ENCODE results near the gene PAEP. TPM values are rescaled to one million over a fixed set of nuclear protein-coding genes. Genes with fewer than 3 reads are reported as not detected.

PAEP gene
- total RNA-seq, 8 experiments from 2014 or later: 0.42 to 9.9 (median 2.1) TPM; not detected in 4

GRCh38 chr9:135589596-135590485, 28.3 kb downstream of the PAEP start:
- WGBS, 10 experiments: 0 to 77% (median 50%) methylated on average over 1 to 11 of the region's 15 CpGs; no CpG with 5 or more reads in 3 of the 10 experiments
- Histone ChIP-seq H3K27ac (no peak overlapping the region), H3K4me1 (replicated peaks in 1 of 2) (no peaks in the 10 kb centered on the region), H3K4me3 (no peak overlapping the region)
- in situ Hi-C loops (cut with MboI; ENCODE audit: low pct_unique_long_range_greater_than_20kb in 2 of 9, low sequenced_read_pairs in 9 of 9, unreplicated experiment in 9 of 9): no loop called here
- ATAC-seq (replicated peaks in 6 of 8): no peak

GRCh38 chr9:135590486-135591079, 29.0 kb downstream of the PAEP start:
- Histone ChIP-seq H3K27ac (no peak overlapping the region), H3K4me1 (replicated peaks in 1 of 2) (no peaks in the 10 kb centered on the region), H3K4me3 (no peak overlapping the region)
- in situ Hi-C loops (cut with MboI; ENCODE audit: low pct_unique_long_range_greater_than_20kb in 2 of 9, low sequenced_read_pairs in 9 of 9, unreplicated experiment in 9 of 9): no loop called here
- 20 to 87% (median 76%) methylated on average over 1 to 8 of the region's 25 CpGs; no CpG with 5 or more reads in 5 of the 10 experiments for WGBS, 10 experiments
- no peak for ATAC-seq (replicated peaks in 6 of 8)

GRCh38 chr9:135591506-135592330, 30.2 kb downstream of the PAEP start:
- Histone ChIP-seq H3K27ac (no peak overlapping the region), H3K4me3 (no peak overlapping the region), H3K4me1 (replicated peaks in 1 of 2) (no peaks in the 10 kb centered on the region)
- WGBS, 10 experiments: 40 to 83% (median 50%) methylated on average over 1 to 4 of the region's 22 CpGs; no CpG with 5 or more reads in 5 of the 10 experiments
- in situ Hi-C loops (cut with MboI; ENCODE audit: low pct_unique_long_range_greater_than_20kb in 2 of 9, low sequenced_read_pairs in 9 of 9, unreplicated experiment in 9 of 9): no loop called here
- no peak for ATAC-seq (replicated peaks in 6 of 8)

GRCh38 chr9:135592331-135592590, 30.7 kb downstream of the PAEP start:
- in situ Hi-C loops (cut with MboI; ENCODE audit: low pct_unique_long_range_greater_than_20kb in 2 of 9, low sequenced_read_pairs in 9 of 9, unreplicated experiment in 9 of 9): no loop called here
- H3K4me3 ChIP-seq: no peak overlapping the region
- no peak overlapping the region for H3K27ac ChIP-seq
- H3K4me1 ChIP-seq (replicated peaks in 1 of 2): no peaks in the 10 kb centered on the region
- WGBS, 10 experiments: 0% methylated on average over 1 of the region's 5 CpGs; no CpG with 5 or more reads in 9 of the 10 experiments
- ATAC-seq (replicated peaks in 6 of 8): no peak

GRCh38 chr9:135592625-135593024, 31.1 kb downstream of the PAEP start:
- Histone ChIP-seq H3K4me1 (replicated peaks in 1 of 2) (no peaks in the 10 kb centered on the region), H3K27ac (no peak overlapping the region), H3K4me3 (no peak overlapping the region)
- no peak for ATAC-seq (replicated peaks in 6 of 8)
- in situ Hi-C loops (cut with MboI; ENCODE audit: low pct_unique_long_range_greater_than_20kb in 2 of 9, low sequenced_read_pairs in 9 of 9, unreplicated experiment in 9 of 9): no loop called here
- no CpG with 5 or more reads among the region's 13 CpGs for WGBS, 10 experiments

GRCh38 chr9:135596211-135596610, 34.7 kb downstream of the PAEP start:
- in situ Hi-C loops (cut with MboI; ENCODE audit: low pct_unique_long_range_greater_than_20kb in 2 of 9, low sequenced_read_pairs in 9 of 9, unreplicated experiment in 9 of 9): no loop called here
- ATAC-seq (replicated peaks in 6 of 8): no peak
- Histone ChIP-seq H3K4me1 (replicated peaks in 1 of 2) (no peaks in the 10 kb centered on the region), H3K27ac (no peak overlapping the region), H3K4me3 (no peak overlapping the region)
- whole genome bisulfite sequencing, 10 experiments: 10 to 100% (median 63%) methylated on average over 1 to 2 of the region's 2 CpGs; no CpG with 5 or more reads in 1 of the 10 experiments

GRCh38 chr9:135600296-135600817, 38.8 kb downstream of the PAEP start:
- in situ Hi-C loops (cut with MboI; ENCODE audit: low pct_unique_long_range_greater_than_20kb in 2 of 9, low sequenced_read_pairs in 9 of 9, unreplicated experiment in 9 of 9): loop anchor here in 1 of 9 experiments (25.0 kb wide), 1 partner anchor 337 kb away; no protein-coding TSS in a partner anchor
- peak in 3 of 8 experiments; percentile 45 to 55 (median 47) for ATAC-seq (replicated peaks in 6 of 8)
- Histone ChIP-seq H3K4me3 (no peak overlapping the region), H3K4me1 (replicated peaks in 1 of 2) (no peaks in the 10 kb centered on the region), H3K27ac (no peak overlapping the region)
- WGBS, 10 experiments: 0 to 93% (median 6%) methylated on average over 1 to 5 of the region's 5 CpGs; no CpG with 5 or more reads in 3 of the 10 experiments

- WGBS, 10 experiments: 19 to 100% (median 75%) methylated on average over 2 to 7 of the region's 8 CpGs; no CpG with 5 or more reads in 1 of the 10 experiments
- in situ Hi-C loops (cut with MboI; ENCODE audit: low pct_unique_long_range_greater_than_20kb in 2 of 9, low sequenced_read_pairs in 9 of 9, unreplicated experiment in 9 of 9): loop anchor here in 1 of 9 experiments (25.0 kb wide), 1 partner anchor 335 kb away; no protein-coding TSS in a partner anchor
- Histone ChIP-seq H3K27ac (no peak overlapping the region), H3K4me3 (no peak overlapping the region), H3K4me1 (replicated peaks in 1 of 2) (no peaks in the 10 kb centered on the region)
- ATAC-seq (replicated peaks in 6 of 8): no peak
Measured at GRCh38 chr9:135601988-135602387, 40.4 kb downstream of the PAEP start.

- peak in 3 of 8 experiments; percentile 27 to 69 (median 55) for ATAC-seq (replicated peaks in 6 of 8)
- Histone ChIP-seq H3K4me1 (replicated peaks in 1 of 2) (no peaks in the 10 kb centered on the region), H3K4me3 (no peak overlapping the region), H3K27ac (no peak overlapping the region)
- WGBS, 10 experiments: 0 to 82% (median 27%) methylated on average over 2 to 10 of the region's 24 CpGs; no CpG with 5 or more reads in 5 of the 10 experiments
- in situ Hi-C loops (cut with MboI; ENCODE audit: low pct_unique_long_range_greater_than_20kb in 2 of 9, low sequenced_read_pairs in 9 of 9, unreplicated experiment in 9 of 9): loop anchor here in 1 of 9 experiments (25.0 kb wide), 1 partner anchor 334 kb away; no protein-coding TSS in a partner anchor
Measured at GRCh38 chr9:135602789-135603481, 41.4 kb downstream of the PAEP start.

GRCh38 chr9:135604437-135605237, 43.1 kb downstream of the PAEP start:
- in situ Hi-C loops (cut with MboI; ENCODE audit: low pct_unique_long_range_greater_than_20kb in 2 of 9, low sequenced_read_pairs in 9 of 9, unreplicated experiment in 9 of 9): loop anchor here in 1 of 9 experiments (25.0 kb wide), 1 partner anchor 333 kb away; no protein-coding TSS in a partner anchor
- no peaks in the 10 kb centered on the region for H3K4me1 ChIP-seq (replicated peaks in 1 of 2)
- 53 to 70% methylated on average over 2 to 3 of the region's 31 CpGs; no CpG with 5 or more reads in 8 of the 10 experiments for WGBS, 10 experiments
- H3K4me3 ChIP-seq: no peak overlapping the region
- ATAC-seq (replicated peaks in 6 of 8): peak in 2 of 8 experiments; percentile 7 to 10
- H3K27ac ChIP-seq: no peak overlapping the region

- Histone ChIP-seq H3K4me1 (replicated peaks in 1 of 2) (no peaks in the 10 kb centered on the region), H3K4me3 (no peak overlapping the region), H3K27ac (no peak overlapping the region)
- peak in 1 of 8 experiments; percentile 42 for ATAC-seq (replicated peaks in 6 of 8)
- in situ Hi-C loops (cut with MboI; ENCODE audit: low pct_unique_long_range_greater_than_20kb in 2 of 9, low sequenced_read_pairs in 9 of 9, unreplicated experiment in 9 of 9): loop anchor here in 1 of 9 experiments (25.0 kb wide), 1 partner anchor 332 kb away; no protein-coding TSS in a partner anchor
- 28 to 90% (median 67%) methylated on average over 2 to 9 of the region's 14 CpGs; no CpG with 5 or more reads in 4 of the 10 experiments for WGBS, 10 experiments
Measured at GRCh38 chr9:135605238-135605781, 43.8 kb downstream of the PAEP start.
